Measurements from ENCODE around the gene DDX41. TPM values are rescaled to one million over a fixed set of nuclear protein-coding genes. Genes with fewer than 3 reads are reported as not detected.

Gene DDX41
- total RNA-seq, 1 experiment from 2014 or later: 104 TPM

DNA sequence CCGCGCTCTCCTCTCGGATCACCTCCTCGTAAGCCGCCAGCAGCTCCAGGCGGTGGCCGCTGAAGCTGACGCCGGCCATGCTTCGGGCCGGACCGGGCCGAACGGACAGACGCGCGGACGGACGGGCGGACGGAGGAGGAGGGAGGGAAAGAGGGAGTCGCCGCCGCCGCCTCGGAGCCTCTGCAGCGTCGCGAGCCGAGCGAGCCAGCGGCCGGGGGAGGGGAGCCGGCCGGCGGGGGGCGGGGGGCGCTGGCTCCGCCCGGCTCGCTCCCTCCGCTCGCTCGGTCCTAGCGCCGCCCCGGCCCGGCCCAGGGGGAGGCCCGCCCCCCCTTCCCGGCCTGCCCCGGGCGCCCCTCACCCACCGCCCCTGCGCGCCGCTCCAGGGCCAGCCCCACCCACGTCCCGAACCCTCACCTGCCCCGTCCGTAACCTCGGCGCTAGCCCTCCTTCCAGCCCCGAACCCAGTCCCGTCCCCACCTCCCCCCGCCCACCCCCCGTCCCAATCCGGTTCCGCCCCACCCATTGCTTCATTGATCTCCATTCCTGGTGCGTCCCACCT lies 43.2 kb downstream of the DDX41 start, which contains the start of gene DBN1:
TSS of gene DBN1 (minus strand) at position 192 of the 559 bp plus-strand sequence. CDS start at position 79, 113 bp downstream.
- Histone ChIP-seq H3K27ac (ENCODE audit: low read length) (peak within 1 kb of the TSS; percentile 61), H3K79me2 (ENCODE audit: low read length) (peaks cover 23% of the 10 kb centered on the region), H3K9me2 (replicated peaks; ENCODE audit: insufficient read depth, low read length) (no peaks in the 10 kb centered on the region), H3K9ac (ENCODE audit: low read length) (peak within 1 kb of the TSS; percentile 76), H3K36me3 (ENCODE audit: insufficient read depth, low read length) (peaks cover under 1% of the 10 kb centered on the region; the same call in 1 of the 2 replicates), H2AFZ (ENCODE audit: low read length) (no peak within 1 kb of the TSS), H3K4me1 (ENCODE audit: low read length) (peaks cover 25% of the 10 kb centered on the region), H3K4me2 (ENCODE audit: low read depth, low read length, poor library complexity, severe bottlenecking) (peak within 1 kb of the TSS; percentile 80), H3K4me3 (ENCODE audit: low read length) (peak within 1 kb of the TSS; percentile 78), H3K27me3 (ENCODE audit: low read length) (no peaks in the 10 kb centered on the region), H3K9me3 (ENCODE audit: low read length) (no peaks in the 10 kb centered on the region), H4K20me1 (ENCODE audit: insufficient read depth, low read depth, low read length) (no peaks in the 10 kb centered on the region; the same call in 1 of the 2 replicates)
- DNase-seq: peak; percentile 83

- no peaks in the 10 kb centered on the region; the same call in 1 of the 2 replicates for H4K20me1 ChIP-seq (ENCODE audit: insufficient read depth, low read depth, low read length)
- H3K79me2 ChIP-seq (ENCODE audit: low read length): peaks cover 23% of the 10 kb centered on the region
- H3K36me3 ChIP-seq (ENCODE audit: insufficient read depth, low read length): peaks cover 6% of the 10 kb centered on the region; the same call in 1 of the 2 replicates
- H3K9me3 ChIP-seq (ENCODE audit: low read length): no peaks in the 10 kb centered on the region
- peak overlapping the region; percentile 76 for H3K9ac ChIP-seq (ENCODE audit: low read length)
- H3K4me3 ChIP-seq (ENCODE audit: low read length): peak overlapping the region; percentile 78
- H3K27me3 ChIP-seq (ENCODE audit: low read length): no peaks in the 10 kb centered on the region
- H3K9me2 ChIP-seq (replicated peaks; ENCODE audit: insufficient read depth, low read length): no peaks in the 10 kb centered on the region
- peaks cover 25% of the 10 kb centered on the region for H3K4me1 ChIP-seq (ENCODE audit: low read length)
- peak overlapping the region; percentile 61 for H3K27ac ChIP-seq (ENCODE audit: low read length)
- peak overlapping the region; percentile 80 for H3K4me2 ChIP-seq (ENCODE audit: low read depth, low read length, poor library complexity, severe bottlenecking)
- peak; percentile 83 for DNase-seq
- no peak overlapping the region for H2AFZ ChIP-seq (ENCODE audit: low read length)
Measured at GRCh38 chr5:177472460-177473442, 44.0 kb downstream of the DDX41 start.

DNA sequence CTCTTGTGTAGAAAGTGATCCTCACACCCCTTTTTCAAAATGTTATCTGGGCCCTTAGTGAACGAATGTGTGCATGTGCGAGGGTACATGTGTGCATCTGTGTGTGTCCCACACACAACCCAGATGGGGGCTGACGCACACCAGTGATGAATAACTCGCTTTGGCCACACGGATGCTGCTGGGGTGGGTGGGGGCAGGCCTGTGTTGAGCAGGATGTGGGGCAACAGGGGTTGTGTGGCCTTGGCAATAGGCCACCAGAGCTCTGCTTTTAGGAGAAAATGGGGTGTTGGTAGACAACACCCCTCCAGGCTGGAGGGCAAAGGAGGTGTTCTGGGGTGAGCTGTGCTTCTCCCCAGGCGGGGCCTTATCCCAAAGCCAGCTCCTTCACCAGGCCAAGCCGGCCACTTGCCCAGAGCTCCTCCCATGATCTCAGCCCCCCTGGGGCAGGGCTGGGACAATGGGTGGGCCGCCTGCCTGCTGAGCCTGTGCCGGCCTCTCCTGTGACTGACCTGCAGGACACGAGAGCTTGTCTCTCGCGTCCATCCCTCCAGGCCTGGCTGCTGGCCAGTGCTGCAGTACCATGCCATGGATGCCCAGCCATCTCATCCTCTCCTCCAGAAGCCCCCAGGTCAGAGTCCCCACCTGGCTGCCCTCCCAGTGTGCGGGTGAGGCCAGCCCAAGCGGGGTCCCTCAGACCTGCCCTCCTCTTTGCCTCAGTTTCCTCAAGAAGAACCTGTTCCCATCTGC lies 45.0 kb downstream of the DDX41 start:
- Histone ChIP-seq H3K9me3 (ENCODE audit: low read length) (no peaks in the 10 kb centered on the region), H3K9ac (ENCODE audit: low read length) (peak overlapping the region; percentile 76), H4K20me1 (ENCODE audit: insufficient read depth, low read depth, low read length) (no peaks in the 10 kb centered on the region; the same call in 1 of the 2 replicates), H3K27ac (ENCODE audit: low read length) (peak overlapping the region; percentile 61), H3K4me1 (ENCODE audit: low read length) (peaks cover 25% of the 10 kb centered on the region), H3K9me2 (replicated peaks; ENCODE audit: insufficient read depth, low read length) (no peaks in the 10 kb centered on the region), H2AFZ (ENCODE audit: low read length) (no peak overlapping the region), H3K79me2 (ENCODE audit: low read length) (peaks cover 23% of the 10 kb centered on the region), H3K27me3 (ENCODE audit: low read length) (no peaks in the 10 kb centered on the region), H3K4me3 (ENCODE audit: low read length) (peak overlapping the region; percentile 78), H3K36me3 (ENCODE audit: insufficient read depth, low read length) (peaks cover 6% of the 10 kb centered on the region; the same call in 1 of the 2 replicates), H3K4me2 (ENCODE audit: low read depth, low read length, poor library complexity, severe bottlenecking) (peak overlapping the region; percentile 80)
- DNase-seq: no peak

- Histone ChIP-seq H4K20me1 (ENCODE audit: insufficient read depth, low read depth, low read length) (no peaks in the 10 kb centered on the region; the same call in 1 of the 2 replicates), H3K36me3 (ENCODE audit: insufficient read depth, low read length) (peaks cover 10% of the 10 kb centered on the region), H3K4me3 (ENCODE audit: low read length) (no peak overlapping the region), H3K79me2 (ENCODE audit: low read length) (peaks cover 23% of the 10 kb centered on the region), H3K9ac (ENCODE audit: low read length) (no peak overlapping the region), H3K27me3 (ENCODE audit: low read length) (no peaks in the 10 kb centered on the region), H2AFZ (ENCODE audit: low read length) (no peak overlapping the region), H3K4me1 (ENCODE audit: low read length) (peaks cover 25% of the 10 kb centered on the region), H3K4me2 (ENCODE audit: low read depth, low read length, poor library complexity, severe bottlenecking) (no peak overlapping the region), H3K9me2 (replicated peaks; ENCODE audit: insufficient read depth, low read length) (no peaks in the 10 kb centered on the region), H3K27ac (ENCODE audit: low read length) (no peak overlapping the region), H3K9me3 (ENCODE audit: low read length) (no peaks in the 10 kb centered on the region)
- DNase-seq: no peak
Measured at GRCh38 chr5:177470759-177471536, 45.8 kb downstream of the DDX41 start.

GRCh38 chr5:177469750-177470525 lies 46.8 kb downstream of the DDX41 start:
- Histone ChIP-seq H3K9me3 (ENCODE audit: low read length) (no peaks in the 10 kb centered on the region), H4K20me1 (ENCODE audit: insufficient read depth, low read depth, low read length) (no peaks in the 10 kb centered on the region; the same call in 1 of the 2 replicates), H3K27ac (ENCODE audit: low read length) (no peak overlapping the region), H2AFZ (ENCODE audit: low read length) (no peak overlapping the region), H3K79me2 (ENCODE audit: low read length) (peaks cover 23% of the 10 kb centered on the region), H3K4me3 (ENCODE audit: low read length) (no peak overlapping the region), H3K4me1 (ENCODE audit: low read length) (peaks cover 20% of the 10 kb centered on the region), H3K4me2 (ENCODE audit: low read depth, low read length, poor library complexity, severe bottlenecking) (no peak overlapping the region), H3K36me3 (ENCODE audit: insufficient read depth, low read length) (peaks cover 15% of the 10 kb centered on the region), H3K27me3 (ENCODE audit: low read length) (no peaks in the 10 kb centered on the region), H3K9ac (ENCODE audit: low read length) (no peak overlapping the region), H3K9me2 (replicated peaks; ENCODE audit: insufficient read depth, low read length) (no peaks in the 10 kb centered on the region)
- DNase-seq: no peak

GRCh38 chr5:177468685-177469628 lies 47.8 kb downstream of the DDX41 start:
- Histone ChIP-seq H3K27me3 (ENCODE audit: low read length) (no peaks in the 10 kb centered on the region), H3K9me2 (replicated peaks; ENCODE audit: insufficient read depth, low read length) (no peaks in the 10 kb centered on the region), H3K27ac (ENCODE audit: low read length) (no peak overlapping the region), H4K20me1 (ENCODE audit: insufficient read depth, low read depth, low read length) (no peaks in the 10 kb centered on the region; the same call in 1 of the 2 replicates), H2AFZ (ENCODE audit: low read length) (no peak overlapping the region), H3K36me3 (ENCODE audit: insufficient read depth, low read length) (peaks cover 15% of the 10 kb centered on the region), H3K9ac (ENCODE audit: low read length) (no peak overlapping the region), H3K4me2 (ENCODE audit: low read depth, low read length, poor library complexity, severe bottlenecking) (no peak overlapping the region), H3K9me3 (ENCODE audit: low read length) (no peaks in the 10 kb centered on the region), H3K79me2 (ENCODE audit: low read length) (peaks cover 23% of the 10 kb centered on the region), H3K4me1 (ENCODE audit: low read length) (peaks cover 12% of the 10 kb centered on the region), H3K4me3 (ENCODE audit: low read length) (no peak overlapping the region)
- no peak for DNase-seq
